ENCODE data around the gene COL7A1.

The COL7A1 gene

GRCh38 chr3:48595075-48595525, at the start of gene COL7A1:
Gene COL7A1 (minus strand): TSS chr3:48595329. CDS start chr3:48595159, 170 bp downstream.
- DNase-seq (ENCODE audit: insufficient read length, low spot score) (no peak), FAIRE-seq (no peak)

DNA sequence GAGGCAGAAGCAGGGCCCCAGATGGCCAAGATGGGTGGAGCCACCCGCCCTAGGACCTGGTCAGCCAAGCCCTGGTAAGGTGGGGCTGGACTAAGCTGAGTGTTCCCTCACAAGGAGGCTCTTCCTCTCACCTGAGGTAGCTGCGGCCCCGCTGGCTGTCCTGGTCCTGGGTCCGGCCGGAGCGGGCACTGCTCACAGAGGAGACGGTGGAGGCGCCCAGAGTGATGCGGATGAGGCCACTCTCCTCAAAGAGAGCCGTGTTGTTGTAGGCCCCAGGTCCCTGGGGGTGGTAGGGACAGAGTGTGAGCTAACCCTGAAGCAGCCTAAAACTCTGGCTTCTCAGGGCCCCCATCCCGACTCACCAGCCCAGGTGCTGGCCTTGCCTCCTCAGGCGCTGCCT, 47.5 kb upstream of the COL7A1 start:
- no peak for FAIRE-seq
- DNase-seq (ENCODE audit: insufficient read length, low spot score): no peak

GRCh38 chr3:48641396-48641795, 46.3 kb upstream of the COL7A1 start:
- DNase-seq (ENCODE audit: insufficient read length, low spot score): no peak

DNA sequence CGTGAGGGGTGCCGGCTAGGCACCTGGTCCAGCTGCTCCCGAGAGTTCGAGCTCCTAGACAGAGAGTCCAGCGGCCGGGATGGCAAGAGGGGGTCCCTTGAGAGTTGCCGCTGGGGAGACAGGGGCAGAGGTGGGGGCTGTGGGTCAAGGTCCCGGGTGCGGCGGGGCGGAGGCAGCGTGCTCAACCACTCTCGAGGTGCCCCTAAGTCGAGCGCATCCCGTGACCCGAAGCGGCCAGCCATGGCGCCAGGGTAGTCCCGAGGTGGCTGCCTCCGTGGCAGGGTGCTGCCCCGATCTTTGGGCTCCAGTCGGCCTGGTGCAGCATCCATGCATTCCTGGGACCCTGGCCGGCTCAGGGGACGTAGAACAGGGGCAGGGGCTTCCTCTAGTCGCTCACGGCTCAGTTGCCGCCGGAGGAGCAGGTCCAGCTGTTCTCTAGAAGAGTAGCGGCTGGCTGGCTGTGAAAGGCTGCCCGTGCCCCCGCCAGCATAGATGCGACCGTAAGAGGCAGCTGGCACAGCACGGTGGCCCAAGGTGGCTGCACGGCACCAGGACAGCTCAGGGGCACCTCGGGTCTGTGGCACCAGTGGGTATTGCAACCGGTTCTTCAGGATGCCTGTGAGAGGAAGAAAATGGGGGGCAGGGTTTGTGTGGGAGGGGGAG, 44.9 kb upstream of the COL7A1 start:
- FAIRE-seq (no peak), DNase-seq (ENCODE audit: insufficient read length, low spot score) (no peak)

More at GRCh38 chr3:48641396-48641795, 46.3 kb upstream of the COL7A1 start:
- no peak for FAIRE-seq

GRCh38 chr3:48637305-48637704, 42.2 kb upstream of the COL7A1 start:
- FAIRE-seq (no peak), DNase-seq (ENCODE audit: insufficient read length, low spot score) (no peak)

DNA sequence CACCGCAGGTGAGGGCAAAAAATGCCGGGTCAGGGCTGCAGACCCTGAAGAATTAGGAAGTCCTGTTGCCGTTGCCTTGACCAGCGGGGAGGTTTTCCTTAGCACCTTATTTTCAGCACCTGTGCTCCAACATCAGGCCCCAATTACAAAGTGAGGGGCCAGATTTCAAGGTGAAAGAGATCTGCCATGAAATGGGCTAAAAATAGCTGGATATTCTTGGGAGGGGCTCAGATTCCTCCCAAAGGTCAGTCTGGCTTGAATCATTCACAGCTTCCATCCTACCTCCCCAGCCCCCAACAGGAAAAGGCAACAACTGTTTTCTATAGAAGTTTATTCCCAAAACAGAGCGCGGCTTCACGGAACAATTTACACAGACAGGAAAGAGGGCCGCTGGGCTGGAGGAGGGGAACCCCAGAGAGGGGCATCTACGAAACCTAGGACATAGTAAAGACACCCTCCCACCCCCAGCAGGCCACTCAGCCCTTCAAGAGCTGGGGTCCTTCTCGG, 41.1 kb upstream of the COL7A1 start:
- FAIRE-seq: no peak
- no peak for DNase-seq (ENCODE audit: insufficient read length, low spot score)

DNA sequence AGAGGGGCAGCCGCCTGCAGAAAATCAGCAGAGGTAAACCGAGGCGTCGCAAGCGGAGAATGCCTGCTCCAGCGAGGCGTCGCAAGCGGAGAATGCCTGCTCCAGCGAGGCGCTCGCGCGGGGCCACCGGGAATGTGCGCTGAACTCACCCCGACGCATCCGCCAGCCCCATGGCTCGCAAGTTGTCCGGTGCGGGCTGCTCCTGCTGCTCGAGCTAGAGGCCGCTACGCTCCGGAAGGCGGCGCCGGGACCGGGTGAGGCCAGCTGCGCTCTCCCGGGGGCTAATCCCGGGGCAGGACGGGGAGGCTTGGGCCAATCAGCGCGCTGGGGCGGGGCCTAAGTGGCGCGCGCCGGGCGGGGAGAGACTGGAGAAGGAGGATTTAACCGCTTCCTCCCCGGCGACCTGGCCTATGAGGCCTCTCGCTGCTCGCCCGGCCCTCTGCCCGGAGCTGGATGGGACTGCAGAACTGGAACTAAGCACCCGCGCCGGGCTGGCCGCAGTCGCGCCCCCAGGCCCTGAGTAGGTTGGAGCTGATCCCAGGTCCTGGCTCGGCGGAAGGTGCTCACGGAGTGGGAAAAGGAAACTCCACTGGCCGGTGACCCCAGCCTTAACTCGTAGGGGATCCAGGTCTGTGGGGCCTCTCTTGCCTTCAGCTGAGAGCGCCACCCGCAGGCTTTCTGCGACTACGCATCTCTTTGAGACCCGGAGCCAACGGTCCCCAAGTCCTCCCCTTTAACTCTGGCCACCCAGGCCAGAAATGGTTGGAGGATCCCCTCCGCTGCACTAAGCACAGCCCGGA, 40.3 kb upstream of the COL7A1 start, which contains the start of gene SLC26A6:
TSS of gene SLC26A6 (minus strand) at position 240 of the 800 bp plus-strand sequence. CDS start at position 172, 68 bp downstream.
- FAIRE-seq (peak; percentile 96), DNase-seq (ENCODE audit: insufficient read length, low spot score) (peak; percentile 99)

GRCh38 chr3:48634661-48635221, 39.6 kb upstream of the COL7A1 start:
- DNase-seq (ENCODE audit: insufficient read length, low spot score) (peak; percentile 82), FAIRE-seq (peak; percentile 85)

DNA sequence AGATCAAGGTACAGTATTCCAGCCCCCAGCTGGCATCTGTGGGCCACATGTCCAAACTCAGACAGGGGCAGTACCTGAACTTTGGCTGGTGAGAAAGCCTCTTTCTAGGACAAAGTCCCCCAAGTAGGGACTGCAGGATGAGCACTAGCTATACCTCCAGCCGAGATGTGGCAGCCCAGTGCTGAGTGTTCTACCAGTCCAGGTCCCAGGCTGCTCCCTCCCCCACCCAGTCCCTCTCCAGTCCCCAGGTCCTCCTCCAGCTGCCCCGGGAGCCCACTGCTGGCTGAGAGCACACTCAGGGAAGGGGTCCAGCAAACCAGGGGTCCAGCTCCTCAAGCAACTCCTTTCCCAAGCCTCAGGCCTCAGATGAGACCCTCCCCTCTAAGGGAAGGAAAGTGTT, 38.6 kb upstream of the COL7A1 start:
- FAIRE-seq: no peak
- DNase-seq (ENCODE audit: insufficient read length, low spot score): no peak

DNA sequence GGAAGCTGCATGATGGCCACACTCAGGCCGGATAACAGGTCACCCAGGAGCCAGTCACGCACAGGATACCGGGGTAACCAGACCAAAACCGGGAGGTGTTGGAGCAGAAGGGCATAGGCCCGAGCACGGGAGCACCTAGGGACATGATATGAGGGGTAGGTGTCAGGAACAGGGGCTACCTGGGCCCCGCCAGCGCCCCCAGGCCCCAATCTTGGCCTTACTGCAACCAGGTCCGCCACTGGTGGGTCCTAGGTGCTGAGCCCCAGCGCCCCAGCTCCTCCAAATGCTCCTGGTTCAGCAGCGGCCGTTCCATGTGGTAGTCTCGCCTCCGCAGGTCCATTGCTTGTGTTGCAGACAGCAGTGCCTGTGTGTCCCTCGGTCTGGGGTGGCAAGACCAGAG, 38.1 kb upstream of the COL7A1 start:
- FAIRE-seq (no peak), DNase-seq (ENCODE audit: insufficient read length, low spot score) (no peak)

GRCh38 chr3:48631516-48632448, 36.7 kb upstream of the COL7A1 start:
- no peak for FAIRE-seq
- no peak for DNase-seq (ENCODE audit: insufficient read length, low spot score)

DNA sequence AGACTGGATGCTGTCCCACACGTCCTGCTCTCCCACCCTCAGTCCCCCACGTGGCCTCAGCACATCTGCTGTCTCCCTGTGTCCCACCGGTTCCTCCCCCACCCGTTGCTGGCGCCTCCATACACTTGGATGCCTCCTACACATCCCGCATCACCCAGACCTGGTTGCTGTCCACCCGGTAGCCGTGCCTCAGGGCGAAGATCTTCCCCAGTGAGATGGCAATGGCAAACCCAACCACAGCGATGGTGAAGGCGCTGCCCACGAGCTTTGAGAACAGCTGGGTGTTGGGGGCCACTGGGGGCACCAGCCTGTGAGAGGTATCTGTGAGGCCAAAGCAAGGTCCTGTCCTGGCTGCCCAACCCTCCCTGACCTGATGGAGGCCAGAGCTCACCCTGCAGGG, 35.7 kb upstream of the COL7A1 start:
- FAIRE-seq (no peak), DNase-seq (ENCODE audit: insufficient read length, low spot score) (no peak)

DNA sequence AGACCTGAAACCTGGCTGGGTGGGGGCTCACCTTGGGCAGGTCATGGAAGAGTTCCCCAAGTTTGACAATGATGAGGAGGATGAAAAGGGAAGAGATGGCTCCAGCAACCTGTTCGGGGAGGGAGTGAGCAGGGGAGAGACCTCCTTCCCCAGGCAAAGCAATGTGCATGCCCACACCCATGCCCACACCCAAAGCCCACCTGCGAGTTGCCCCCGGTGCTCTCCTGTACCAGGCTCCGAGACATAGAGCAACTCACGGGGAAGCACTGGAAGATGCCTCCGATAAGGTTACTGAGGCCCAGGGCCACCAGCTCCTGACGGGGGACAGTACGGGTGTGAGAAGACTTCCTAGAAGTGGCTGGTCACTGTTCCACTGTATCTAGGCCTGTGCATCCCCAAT, 35.3 kb upstream of the COL7A1 start:
- FAIRE-seq: no peak
- DNase-seq (ENCODE audit: insufficient read length, low spot score): no peak

GRCh38 chr3:48629894-48630293, 34.8 kb upstream of the COL7A1 start:
- no peak for DNase-seq (ENCODE audit: insufficient read length, low spot score)
- FAIRE-seq: no peak

DNA sequence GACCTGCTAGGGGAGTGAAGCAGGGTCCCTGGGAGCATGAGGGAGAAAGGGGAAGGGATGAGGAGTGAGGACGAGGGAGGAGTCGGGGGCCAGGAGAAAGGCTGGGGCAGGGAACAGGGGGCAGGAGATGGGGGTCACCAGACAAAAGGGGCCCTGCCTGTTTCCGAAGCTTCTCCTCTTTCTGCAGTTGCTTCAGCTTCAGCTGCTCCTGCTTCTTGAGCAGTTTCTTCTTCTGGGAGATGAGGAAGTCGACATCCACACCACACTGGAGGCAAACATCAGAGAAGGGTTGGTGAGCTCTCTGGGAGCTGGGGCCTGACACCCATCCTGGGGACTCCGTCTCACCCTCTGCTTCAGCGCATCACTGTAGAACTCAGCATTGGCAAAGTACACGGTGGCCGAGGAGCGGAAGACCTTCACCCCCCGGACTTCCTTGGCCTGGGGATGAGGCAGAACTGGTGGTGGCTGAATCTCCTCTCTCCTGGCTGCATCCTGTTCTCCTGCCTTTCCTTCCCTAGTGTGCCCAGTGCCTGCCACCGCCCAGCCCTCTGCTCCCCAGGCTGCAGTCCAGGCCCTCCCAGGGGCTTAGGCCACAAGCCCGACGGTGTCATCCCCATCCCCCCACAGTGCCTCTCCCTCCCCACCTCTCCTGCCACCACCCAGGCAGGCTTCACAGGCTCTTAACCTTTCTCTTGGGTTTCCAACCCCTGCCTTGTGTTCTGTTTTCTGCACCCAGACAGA, 33.3 kb upstream of the COL7A1 start:
- FAIRE-seq: no peak
- DNase-seq (ENCODE audit: insufficient read length, low spot score): no peak

DNA sequence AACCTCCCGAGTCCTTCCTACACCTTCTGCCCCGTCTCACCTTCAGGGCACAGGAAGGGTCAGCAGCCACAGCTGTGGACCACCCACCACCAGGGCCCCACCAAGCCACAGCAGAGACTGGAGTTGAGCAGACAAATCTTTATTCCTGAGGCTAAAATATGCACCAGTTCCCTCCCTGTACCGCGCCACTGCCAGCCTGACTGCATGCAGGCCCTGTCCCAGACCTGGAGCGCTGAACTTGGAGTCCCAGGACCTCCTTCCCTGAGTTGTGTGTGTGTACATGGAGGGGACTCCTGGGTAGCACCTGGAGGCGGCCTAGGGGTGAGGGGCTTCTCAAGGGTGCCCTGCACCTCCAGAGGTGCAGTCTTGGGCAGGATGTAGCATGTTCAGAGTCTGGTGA, 30.5 kb upstream of the COL7A1 start:
- DNase-seq (ENCODE audit: insufficient read length, low spot score) (no peak), FAIRE-seq (no peak)

DNA sequence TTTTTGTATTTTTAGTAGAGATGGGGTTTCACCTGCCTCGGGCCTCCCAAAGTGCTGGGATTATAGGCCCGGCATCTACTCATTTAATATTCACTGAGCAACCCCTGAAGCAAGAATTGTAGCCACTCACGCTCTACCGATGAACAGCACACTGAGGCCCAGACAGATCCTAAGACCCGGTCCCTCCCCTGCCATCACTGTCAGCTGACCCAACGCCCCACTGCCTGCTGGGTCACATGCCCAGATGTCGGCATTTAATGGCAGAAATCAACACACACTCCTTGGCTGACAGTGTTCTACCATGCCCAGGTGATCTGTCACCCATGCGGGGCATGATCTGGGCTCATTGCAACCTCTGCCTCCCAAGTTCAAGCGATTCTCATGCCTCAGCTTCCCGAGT, 29.6 kb upstream of the COL7A1 start:
- FAIRE-seq (no peak), DNase-seq (ENCODE audit: insufficient read length, low spot score) (no peak)

GRCh38 chr3:48623851-48624547, 28.9 kb upstream of the COL7A1 start:
- DNase-seq (ENCODE audit: insufficient read length, low spot score) (no peak), FAIRE-seq (no peak)

GRCh38 chr3:48621461-48621869, 26.3 kb upstream of the COL7A1 start, which contains the start of gene TMEM89:
Gene TMEM89 (minus strand): TSS chr3:48621769. CDS start chr3:48621756, 13 bp downstream.
- no peak for FAIRE-seq
- no peak for DNase-seq (ENCODE audit: insufficient read length, low spot score)
